ENCODE results near the gene LRRC42.

- TF ChIP-seq CTCF (IDR thresholded peaks at IDR 0.05) (no peak), POLR2A (IDR thresholded peaks at IDR 0.05) (no peak), EP300 (IDR thresholded peaks at IDR 0.05) (no peak)
Observed at GRCh38 chr1:54006508-54006907, 60.4 kb downstream of the LRRC42 start.

All from ovary (tissue), 3 donors.